ENCODE measurements around the gene SLX4IP.

GRCh38 chr20:10550204-10551118, 115.4 kb downstream of the SLX4IP start:
- TF ChIP-seq POLR2A (IDR thresholded peaks at IDR 0.05) (no peak), CTCF (IDR thresholded peaks at IDR 0.05) (no peak)

All from esophagus squamous epithelium (tissue), 4 donors.